COLO829 (cell line): Measurements from ENCODE around the gene PPP1R14C.
"Not testable (repeated sequence)": the region's sequence is repeated elsewhere in the genome, so short reads cannot be mapped to it uniquely, and the experiment has no call there.

ENCODE experiments used
- DNase-seq: peaks from one replicate; pipeline ENCODE4 v3.0.0; 2012; ENCODE audit warnings: low spot score

PPP1R14C gene

DNA sequence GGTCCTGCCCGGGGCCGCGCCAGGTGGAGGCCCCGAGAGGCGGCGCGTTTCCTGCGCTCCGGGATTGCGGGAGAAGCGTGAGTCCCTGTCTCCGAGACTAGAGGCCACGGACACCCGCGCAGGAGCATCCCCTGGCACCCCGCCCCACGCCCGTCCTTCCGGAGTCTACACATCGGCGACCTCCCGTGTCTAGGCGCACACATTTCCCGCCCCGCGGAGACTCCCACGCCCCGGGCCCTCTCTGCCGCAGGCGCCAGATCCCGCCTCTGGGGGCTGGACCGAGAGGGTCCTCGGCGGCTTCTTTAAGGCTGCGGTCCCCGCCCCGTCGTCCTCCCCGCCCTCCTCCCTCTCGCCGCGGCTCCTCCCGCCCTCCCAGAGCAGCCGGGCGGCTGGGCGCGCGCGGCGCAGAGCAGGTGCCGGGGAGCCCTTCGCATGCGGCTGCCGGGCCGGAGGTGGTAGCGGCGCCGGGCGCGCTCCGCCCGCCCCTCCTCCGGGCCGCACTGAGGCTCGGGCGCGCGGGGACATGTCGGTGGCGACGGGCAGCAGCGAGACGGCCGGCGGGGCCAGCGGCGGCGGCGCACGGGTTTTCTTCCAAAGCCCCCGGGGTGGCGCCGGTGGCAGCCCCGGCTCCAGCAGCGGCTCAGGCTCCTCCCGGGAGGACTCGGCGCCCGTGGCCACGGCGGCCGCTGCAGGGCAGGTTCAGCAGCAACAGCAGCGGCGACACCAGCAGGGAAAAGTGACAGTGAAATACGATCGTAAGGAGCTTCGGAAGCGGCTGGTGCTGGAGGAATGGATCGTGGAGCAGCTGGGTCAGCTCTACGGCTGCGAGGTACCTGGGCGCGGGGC lies at the start of gene PPP1R14C:
TSS of gene PPP1R14C (plus strand) at position 375 of the 846 bp plus-strand sequence. CDS start at position 524, 149 bp downstream.
- DNase-seq, result no peak

- no peak for DNase-seq
These were observed 49.4 kb upstream of the PPP1R14C start for GRCh38 chr6:150093397-150093796.

DNA sequence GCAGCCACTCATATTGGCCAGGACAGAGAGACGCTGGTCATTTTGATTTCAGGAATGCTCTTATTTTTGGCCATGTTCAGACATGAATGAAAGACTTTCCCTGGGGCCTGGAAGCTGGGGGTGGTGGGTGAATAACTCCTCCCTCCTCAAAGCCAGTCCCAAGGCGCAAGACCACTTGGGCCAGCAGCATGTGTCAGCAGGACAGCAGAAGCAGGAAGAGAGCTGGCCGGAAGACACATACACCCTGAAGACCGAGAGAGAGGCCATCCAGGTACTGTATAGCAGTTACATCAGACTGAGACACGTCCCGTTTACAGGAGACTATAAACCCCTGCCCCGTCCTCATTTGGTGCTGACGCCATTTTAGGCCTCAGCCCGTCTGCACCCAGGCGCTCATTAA lies 44.7 kb upstream of the PPP1R14C start:
- DNase-seq, result no peak

- DNase-seq, result no peak
These were observed 43.3 kb upstream of the PPP1R14C start for GRCh38 chr6:150099546-150099945.

GRCh38 chr6:150099953-150100352 lies 42.9 kb upstream of the PPP1R14C start:
- no peak for DNase-seq

DNA sequence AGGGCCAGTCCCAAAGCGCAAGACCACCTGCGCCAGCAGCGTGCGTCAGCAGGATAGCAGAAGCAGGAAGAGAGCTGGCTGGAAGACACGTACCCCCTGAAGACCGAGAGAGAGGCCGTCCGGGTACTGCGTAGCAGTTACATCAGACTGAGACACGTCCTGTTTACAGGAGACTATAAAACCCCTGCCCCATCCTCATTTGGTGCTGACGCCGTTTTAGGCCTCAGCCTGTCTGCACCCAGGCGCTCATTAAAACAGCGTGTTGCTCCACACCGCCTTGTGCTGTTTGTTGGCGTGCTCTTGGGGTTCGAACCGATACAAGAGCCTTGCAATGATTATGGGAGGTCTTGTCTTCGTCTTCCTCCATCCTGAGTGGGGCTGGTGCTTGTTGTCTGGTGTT lies 42.1 kb upstream of the PPP1R14C start:
- DNase-seq, result no peak

GRCh38 chr6:150102750-150103270 lies 40.0 kb upstream of the PPP1R14C start:
- no peak for DNase-seq

- no peak for DNase-seq
These were observed 30.6 kb upstream of the PPP1R14C start for GRCh38 chr6:150112233-150112632.

DNA sequence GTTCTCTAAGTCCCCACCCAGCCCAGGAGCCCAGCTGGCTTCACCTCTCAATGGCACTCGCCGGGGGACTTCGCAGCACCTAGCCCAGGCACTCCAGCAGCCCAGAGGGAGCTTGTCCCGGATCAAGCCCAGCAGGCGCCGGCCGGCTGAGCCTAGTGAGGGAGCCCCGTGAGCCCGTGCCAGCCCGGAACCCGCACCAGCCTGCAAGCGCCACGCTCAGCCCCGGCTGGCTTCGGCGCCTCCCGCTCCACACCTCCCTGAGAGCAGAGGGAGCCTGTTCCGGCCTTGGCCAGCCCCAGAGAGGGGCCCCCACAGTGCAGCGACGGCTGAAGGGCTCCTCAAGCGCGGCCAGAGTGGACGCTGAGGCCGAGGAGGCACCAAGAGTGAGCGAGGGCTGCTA lies 27.1 kb upstream of the PPP1R14C start:
- no peak for DNase-seq

DNA sequence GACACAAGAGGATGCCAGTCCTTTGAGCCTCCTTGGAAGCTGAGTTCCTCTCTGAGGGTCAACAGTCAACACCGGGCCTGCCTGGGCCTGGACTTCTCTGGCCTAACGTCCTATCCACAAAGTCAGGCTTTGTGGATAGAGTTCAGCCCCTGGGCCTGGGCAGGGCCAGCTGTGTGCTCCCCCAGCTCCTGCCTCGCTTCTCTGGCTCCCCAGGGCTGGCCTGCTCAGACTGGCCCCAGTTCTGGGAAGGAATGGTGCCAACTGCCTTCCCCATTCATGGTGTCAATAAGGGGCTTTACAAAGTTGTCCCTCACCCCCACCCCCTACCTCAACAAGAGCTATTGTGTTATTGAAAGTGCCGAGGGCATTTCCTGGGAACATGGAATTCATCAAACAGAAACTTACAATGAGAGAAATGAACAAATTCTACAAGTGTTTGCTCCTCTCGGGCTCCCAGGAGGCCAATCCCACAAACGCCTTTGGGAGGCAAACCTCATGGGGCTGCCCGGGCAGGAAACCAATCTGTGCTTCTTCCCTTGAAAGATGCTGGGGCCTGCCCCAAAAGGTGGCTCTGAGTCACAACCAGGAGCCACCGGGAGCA lies 26.5 kb upstream of the PPP1R14C start:
- peak; percentile 57 for DNase-seq

DNA sequence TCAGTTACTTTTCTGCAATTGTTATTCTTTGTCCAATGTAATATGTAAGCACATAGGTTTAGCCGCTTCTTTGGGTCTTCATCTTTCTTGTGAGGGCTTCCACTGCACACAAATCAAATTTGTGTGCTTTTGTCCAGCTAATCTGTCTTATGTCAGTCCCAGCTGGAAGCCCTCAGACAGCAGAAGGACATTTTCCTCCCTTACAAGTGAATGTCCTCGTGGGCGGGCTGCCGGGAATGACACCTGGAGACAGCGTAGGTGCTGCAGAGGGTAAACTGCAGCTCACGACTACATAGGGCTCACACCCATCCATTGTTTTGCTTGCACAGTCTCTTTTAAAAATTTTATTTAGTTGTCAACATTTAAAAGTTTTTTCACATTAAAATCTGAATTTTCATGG lies 24.6 kb upstream of the PPP1R14C start:
- no peak for DNase-seq

DNA sequence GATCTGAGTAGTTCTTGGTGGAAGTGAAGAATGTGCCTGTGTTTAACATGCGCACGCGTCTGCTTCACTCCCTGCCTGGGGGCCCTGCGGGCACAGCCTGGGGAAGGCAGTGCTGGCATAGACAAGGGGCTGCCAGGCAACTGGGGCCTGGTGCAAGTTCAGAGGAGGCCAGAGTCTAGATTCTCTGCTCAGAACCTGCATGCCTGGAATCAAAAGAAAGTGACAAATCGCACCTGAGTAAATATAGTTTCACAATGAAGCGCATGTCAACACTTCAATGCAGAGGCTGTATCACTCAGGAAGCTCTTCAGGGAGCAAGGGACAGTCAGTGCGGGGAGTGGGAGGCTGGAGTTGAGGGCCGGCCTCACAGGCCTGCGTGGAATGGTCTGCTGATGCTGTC lies 24.2 kb upstream of the PPP1R14C start:
- no peak for DNase-seq

- DNase-seq, result no peak
These were observed 23.7 kb upstream of the PPP1R14C start for GRCh38 chr6:150119173-150119572.

GRCh38 chr6:150123645-150124044 lies 19.2 kb upstream of the PPP1R14C start:
- DNase-seq, result no peak

DNA sequence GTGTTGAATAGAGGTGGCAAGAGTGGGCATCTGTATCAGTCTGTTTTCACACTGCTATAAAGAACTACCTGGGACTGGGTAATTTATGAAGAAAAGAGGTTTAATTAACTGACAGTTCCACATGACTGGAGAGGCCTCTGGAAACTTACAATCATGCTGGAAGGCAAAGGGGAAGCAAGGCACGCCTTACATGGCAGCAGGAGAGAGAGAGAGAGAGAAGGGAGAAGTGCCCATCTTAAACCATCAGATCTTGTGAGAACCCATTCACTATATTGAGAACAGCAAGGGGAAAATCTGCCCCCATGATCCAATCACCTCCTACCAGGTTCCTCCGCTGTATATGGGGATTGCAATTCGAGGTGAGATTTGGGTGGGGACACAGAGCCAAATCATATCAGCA lies 18.6 kb upstream of the PPP1R14C start:
- no peak for DNase-seq

- no peak for DNase-seq
These were observed 16.1 kb upstream of the PPP1R14C start for GRCh38 chr6:150126641-150127291.

DNA sequence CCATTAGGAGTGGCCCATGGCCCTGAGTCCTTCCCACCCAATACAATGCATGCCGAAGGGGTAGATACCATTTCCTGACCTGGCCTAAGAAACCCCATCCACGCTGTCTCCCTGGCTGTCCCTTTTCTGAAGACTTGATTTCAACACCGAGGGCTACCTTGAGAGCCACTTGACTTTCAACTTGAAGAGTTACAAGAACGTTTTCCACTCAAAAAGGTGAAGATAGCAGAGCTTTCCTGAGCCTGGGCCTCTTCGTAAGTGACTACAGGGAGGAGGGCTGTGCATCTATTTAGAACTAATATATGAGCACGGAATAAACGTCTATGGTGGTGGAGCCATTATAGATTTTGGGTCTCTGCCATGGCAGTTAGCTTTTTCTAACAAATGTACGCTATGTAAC lies 14.4 kb upstream of the PPP1R14C start:
- no peak for DNase-seq

DNA sequence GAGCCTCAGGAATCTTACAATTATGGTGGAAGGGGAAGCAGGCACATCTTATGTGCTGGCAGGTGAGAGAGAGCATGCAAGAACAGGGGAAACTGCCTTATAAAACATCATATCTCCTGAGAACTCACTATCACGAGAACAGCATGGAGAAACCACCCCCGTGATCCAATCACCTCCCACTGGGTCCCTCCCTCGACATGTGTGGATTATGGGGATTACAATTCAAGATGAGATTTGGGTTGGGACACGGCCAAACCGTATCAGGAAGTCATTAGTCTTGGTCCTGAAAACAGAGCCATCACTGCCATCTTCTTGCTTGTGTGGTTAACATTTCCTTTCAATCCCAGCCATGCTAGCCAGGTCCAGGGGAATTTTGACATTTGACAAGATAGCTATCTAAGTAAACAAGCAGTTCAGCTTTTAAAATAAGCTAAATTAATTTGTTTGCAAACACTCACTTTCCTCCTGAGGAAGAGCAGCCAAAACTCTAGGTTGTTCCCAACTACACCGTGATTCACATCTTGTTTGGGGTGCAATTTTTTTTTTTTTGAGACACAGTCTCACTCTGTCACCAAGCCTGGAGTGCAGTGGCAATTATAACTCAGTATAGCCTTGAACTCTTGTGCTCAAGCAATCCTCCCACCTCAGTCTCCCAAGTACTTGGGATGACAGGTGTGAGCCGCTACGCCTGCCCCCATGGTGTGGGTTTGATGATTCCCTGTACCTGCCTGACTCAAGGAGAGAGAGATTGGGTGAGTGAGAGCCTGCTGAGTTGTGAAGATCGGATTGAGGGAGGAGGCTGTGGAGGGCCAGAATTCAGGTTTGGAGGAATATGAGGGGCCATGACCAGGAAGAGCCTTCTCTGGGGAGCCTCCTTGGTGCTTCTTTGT lies 13.0 kb upstream of the PPP1R14C start:
- no peak for DNase-seq

DNA sequence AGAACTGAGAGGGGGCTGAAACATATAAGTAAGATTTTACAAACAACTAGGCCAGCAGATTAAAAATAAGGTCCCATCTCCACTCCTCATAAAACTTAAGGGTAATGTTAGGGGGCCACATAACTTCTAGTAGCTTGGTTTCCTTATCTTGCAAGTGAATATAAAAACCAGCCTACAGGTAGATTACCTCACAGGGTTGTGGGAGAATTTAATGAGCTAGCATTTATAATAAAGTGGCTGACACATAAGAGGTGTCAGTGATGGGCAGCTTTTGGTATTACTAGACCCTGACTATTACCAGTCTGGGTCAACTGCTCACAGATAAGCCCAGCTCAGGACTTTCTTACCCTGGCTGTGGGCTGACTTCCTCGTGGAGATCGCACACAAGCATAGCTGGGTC lies 9.2 kb upstream of the PPP1R14C start:
- DNase-seq, result no peak

GRCh38 chr6:150134280-150134920 lies 8.4 kb upstream of the PPP1R14C start:
- DNase-seq, result no peak

DNA sequence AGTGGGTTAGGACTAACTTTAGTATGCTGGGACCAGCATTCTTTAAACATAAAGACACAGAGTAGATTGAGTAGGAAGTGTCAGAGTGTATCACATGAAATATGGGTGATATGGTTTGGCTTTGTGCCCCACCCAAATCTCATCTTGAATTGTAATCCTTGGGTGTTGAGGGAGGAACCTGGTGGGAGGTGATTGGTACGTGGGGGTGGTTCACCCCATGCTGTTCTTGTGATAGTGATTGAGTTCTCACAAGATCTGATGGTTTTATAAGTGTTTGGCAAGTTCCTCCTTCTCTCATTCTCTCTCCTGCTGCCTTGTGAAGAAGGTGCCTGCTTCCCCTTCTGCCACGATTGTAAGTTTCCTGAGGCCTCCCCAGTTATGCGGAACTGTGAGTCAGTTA lies 5.1 kb upstream of the PPP1R14C start:
- not testable (repeated sequence) for DNase-seq
